Measurements from ENCODE around the gene FAAP20. TPM values are rescaled to one million over a fixed set of nuclear protein-coding genes. Genes with fewer than 3 reads are reported as not detected.
A peak's percentile ranks its signal among the peaks of the same experiment; 100 is the strongest.

Gene FAAP20
- total and polyA plus RNA-seq, 2 experiments from 2014 or later: 79.1 to 167 TPM

GRCh38 chr1:2228694-2229036 is 34.1 kb upstream of the FAAP20 start (continued):
- no peak for TF ChIP-seq CREB1 (CRISPR knock-in tag; IDR thresholded peaks at IDR 0.05; ENCODE audit: low read depth)
- TF ChIP-seq CTCF (conservative IDR thresholded peaks at IDR 0.05; ENCODE audit: low read depth in 2 of 2): no peak
- TF ChIP-seq ZNF114 (CRISPR knock-in tag; IDR thresholded peaks at IDR 0.05): no peak
- no peak for TF ChIP-seq ZNF331 (CRISPR knock-in tag; IDR thresholded peaks at IDR 0.05; ENCODE audit: low read depth)
- TF ChIP-seq EZH2 (IDR thresholded peaks at IDR 0.05; ENCODE audit: low read depth, unreplicated experiment): no peak

- DNase-seq (ENCODE audit: low spot score): peak; percentile 1
- Histone ChIP-seq H3F3A (replicated peaks; ENCODE audit: low read depth) (peaks cover 10% of the 10 kb centered on the region; the same call in 1 of the 2 replicates), H4K20me1 (replicated peaks; ENCODE audit: insufficient read depth) (peaks cover 26% of the 10 kb centered on the region), H3K9me2 (ENCODE audit: insufficient read depth) (no peaks in the 10 kb centered on the region), H3K27me3 (ENCODE audit: insufficient read depth) (no peaks in the 10 kb centered on the region), H3K4me2 (peak within 1 kb of the TSS; percentile 99), H3K79me2 (replicated peaks; ENCODE audit: insufficient read depth) (peaks cover 44% of the 10 kb centered on the region), H3K36me3 (ENCODE audit: insufficient read depth) (no peaks in the 10 kb centered on the region), H2AFZ (no peak within 1 kb of the TSS), H3K4me3 (peak within 1 kb of the TSS; percentile 85), H3K4me1 (ENCODE audit: insufficient read depth) (peaks cover 26% of the 10 kb centered on the region; the same call in 1 of the 2 replicates), H3K27ac (ENCODE audit: low read depth) (no peak within 1 kb of the TSS; the same call in 1 of the 2 replicates)
- peaks cover 27% of the 10 kb centered on the region for H3K4me1 Mint-ChIP-seq
- H3K4me3 Mint-ChIP-seq: peak within 1 kb of the TSS; percentile 97
- H3K27me3 Mint-ChIP-seq (ENCODE audit: insufficient read depth, low read depth, poor library complexity): peaks cover 13% of the 10 kb centered on the region
- H3K9me3 Mint-ChIP-seq: no peaks in the 10 kb centered on the region; the same call in 2 of the 3 replicates
- ATAC-seq: no peak
- H3K27ac Mint-ChIP-seq: peak within 1 kb of the TSS; percentile 93
- peaks cover 10% of the 10 kb centered on the region for H3K36me3 Mint-ChIP-seq (ENCODE audit: low read depth)
- no peak for TF ChIP-seq NANOG (IDR thresholded peaks at IDR 0.05; ENCODE audit: borderline replicate concordance)
- no peak for TF ChIP-seq EZH2phosphoT487 (IDR thresholded peaks at IDR 0.05; ENCODE audit: unreplicated experiment)
- TF ChIP-seq STAT1 (IDR thresholded peaks at IDR 0.05; ENCODE audit: unreplicated experiment): no peak
- TF ChIP-seq EZH2 (IDR thresholded peaks at IDR 0.05; ENCODE audit: low read depth, unreplicated experiment): no peak
- no peak for TF ChIP-seq ZNF331 (CRISPR knock-in tag; IDR thresholded peaks at IDR 0.05; ENCODE audit: low read depth)
- no peak for TF ChIP-seq ZNF462 (CRISPR knock-in tag; IDR thresholded peaks at IDR 0.05)
- TF ChIP-seq JUNB (IDR thresholded peaks at IDR 0.05; ENCODE audit: unreplicated experiment): no peak
- TF ChIP-seq POLR2AphosphoS5 (IDR thresholded peaks at IDR 0.05; ENCODE audit: low read depth): no peak
- no peak for TF ChIP-seq ZNF114 (CRISPR knock-in tag; IDR thresholded peaks at IDR 0.05)
- TF ChIP-seq CREB1 (CRISPR knock-in tag; IDR thresholded peaks at IDR 0.05; ENCODE audit: low read depth): no peak
- no peak for TF ChIP-seq CTCF (conservative IDR thresholded peaks at IDR 0.05; ENCODE audit: low read depth in 2 of 2)
Observed at GRCh38 chr1:2228157-2228594, 33.6 kb upstream of the FAAP20 start, which contains the start of gene SKI. Gene SKI (plus strand): TSS chr1:2228319. CDS start chr1:2228767, 448 bp downstream.
